GM12873 (cell line): ENCODE results near the gene C11orf91.

Source experiments
- TF ChIP-seq, protein P1 (sequence below): IDR thresholded peaks from 2 replicates; pipeline ENCODE4 v1.5.1; 2012; ENCODE audit warnings: low read depth, mild to moderate bottlenecking, moderate library complexity, low read length, control low read depth; ENCODE audit not compliant: insufficient read depth; ENCODE audit errors: missing control alignments

Gene C11orf91

DNA sequence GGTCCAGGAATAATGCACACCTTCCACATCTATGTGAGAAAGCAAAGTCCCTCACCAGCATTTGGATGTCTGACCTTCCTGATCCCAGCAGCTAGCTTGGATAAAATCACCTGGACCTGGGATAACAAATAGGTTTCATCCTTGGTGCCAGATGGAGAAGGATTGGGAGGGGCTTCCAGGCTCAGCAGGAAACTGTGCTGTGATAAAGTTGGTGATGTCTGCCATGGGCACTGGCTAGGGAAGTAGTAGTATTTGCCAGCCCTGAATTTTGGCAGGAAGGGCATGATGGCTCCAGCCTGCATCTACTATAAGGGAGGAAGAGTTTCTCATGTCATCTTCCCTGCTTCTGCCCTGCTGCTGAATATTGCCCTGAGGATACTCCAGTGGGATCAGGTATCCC is 37.5 kb downstream of the C11orf91 start:
- TF ChIP-seq, protein P1, sequence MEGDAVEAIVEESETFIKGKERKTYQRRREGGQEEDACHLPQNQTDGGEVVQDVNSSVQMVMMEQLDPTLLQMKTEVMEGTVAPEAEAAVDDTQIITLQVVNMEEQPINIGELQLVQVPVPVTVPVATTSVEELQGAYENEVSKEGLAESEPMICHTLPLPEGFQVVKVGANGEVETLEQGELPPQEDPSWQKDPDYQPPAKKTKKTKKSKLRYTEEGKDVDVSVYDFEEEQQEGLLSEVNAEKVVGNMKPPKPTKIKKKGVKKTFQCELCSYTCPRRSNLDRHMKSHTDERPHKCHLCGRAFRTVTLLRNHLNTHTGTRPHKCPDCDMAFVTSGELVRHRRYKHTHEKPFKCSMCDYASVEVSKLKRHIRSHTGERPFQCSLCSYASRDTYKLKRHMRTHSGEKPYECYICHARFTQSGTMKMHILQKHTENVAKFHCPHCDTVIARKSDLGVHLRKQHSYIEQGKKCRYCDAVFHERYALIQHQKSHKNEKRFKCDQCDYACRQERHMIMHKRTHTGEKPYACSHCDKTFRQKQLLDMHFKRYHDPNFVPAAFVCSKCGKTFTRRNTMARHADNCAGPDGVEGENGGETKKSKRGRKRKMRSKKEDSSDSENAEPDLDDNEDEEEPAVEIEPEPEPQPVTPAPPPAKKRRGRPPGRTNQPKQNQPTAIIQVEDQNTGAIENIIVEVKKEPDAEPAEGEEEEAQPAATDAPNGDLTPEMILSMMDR = no peak

DNA sequence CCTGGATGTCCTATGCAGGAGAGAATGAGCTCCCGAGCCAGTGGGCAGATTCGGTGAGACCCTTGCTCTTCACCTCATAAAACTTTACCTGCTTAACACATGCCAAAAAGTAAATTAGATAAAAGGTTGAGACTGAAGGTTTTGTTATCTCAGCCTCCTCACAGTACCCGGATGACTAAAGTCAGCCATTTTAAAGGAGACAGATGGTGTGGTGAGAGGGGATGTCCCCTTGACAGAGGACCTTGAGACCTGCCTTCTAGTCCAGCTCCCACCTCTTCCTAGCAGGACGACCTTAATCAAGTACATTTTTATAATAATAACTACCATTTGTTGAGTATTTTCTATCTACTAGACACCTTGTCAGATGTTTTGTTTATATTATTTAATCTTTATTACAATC is 39.7 kb downstream of the C11orf91 start:
- TF ChIP-seq, protein P1 = no peak

DNA sequence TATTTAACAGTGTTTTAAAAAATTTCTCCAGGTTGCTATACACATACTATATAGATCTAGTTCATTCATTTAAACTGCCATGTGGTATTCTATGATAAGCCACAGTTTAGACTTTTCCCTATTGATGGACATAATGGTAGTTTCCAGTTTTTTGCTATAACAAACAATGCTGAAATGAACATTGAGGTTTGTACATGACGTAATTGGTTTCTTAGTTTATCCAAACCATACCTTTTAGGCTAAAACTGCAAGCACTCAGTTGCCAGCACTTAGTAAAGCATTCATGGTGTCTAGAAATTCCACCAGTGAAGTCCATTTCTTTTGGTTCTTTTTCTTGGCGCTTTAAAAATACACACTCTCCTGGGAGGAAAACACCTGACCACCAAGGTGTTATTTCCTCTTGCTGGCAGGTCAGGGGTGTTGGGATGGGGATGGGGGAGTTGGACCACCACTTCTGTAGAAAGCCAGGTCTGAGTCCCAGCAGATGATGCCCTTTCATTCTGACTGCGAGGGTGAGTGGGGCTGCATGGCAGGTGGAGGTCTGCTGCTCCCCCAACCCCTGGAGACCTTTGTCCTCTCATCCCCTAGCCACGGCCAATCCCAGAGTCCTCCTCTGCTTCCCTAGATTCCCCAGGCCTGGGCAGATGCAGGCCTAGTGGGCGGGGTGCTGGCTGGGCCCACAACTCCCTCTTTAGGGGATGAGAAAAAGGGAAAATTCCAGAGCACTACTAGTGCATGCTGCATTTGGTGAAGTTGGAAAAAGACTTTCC is 41.1 kb downstream of the C11orf91 start:
- TF ChIP-seq, protein P1 = no peak

DNA sequence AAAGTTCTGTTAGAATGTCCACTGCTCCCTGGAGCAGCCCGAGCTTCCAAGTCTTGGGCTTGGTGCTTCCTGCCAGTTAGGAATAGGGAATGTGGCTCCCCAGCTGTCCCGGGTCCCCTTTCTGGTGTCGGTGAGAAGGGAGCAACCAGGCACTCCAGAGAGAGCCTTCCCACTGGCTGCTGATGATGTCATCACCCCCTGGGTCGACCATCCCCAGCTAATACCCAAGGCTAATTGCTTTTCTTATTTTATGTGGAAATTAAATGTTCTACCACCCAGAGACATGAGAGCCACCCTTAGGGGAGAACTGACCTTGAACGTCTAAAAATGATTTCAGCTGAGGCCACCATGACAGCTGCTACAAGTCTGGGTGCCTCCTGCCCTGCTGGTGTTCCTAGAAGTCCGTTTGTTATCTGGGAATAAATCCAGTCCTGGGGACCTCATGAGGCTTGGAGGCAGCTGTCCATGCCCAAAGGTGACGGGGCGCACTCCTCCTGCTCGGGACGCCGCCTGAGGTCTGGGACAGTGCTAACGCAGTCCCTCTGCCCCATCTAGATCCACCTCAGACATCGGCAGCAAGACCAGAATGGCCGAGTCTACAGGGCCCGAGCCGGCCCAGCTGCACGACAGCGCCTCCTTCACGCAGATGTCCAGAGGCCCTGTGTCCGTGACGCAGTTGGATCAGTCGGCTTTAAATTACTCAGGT is 42.3 kb downstream of the C11orf91 start:
- TF ChIP-seq, protein P1 = no peak

DNA sequence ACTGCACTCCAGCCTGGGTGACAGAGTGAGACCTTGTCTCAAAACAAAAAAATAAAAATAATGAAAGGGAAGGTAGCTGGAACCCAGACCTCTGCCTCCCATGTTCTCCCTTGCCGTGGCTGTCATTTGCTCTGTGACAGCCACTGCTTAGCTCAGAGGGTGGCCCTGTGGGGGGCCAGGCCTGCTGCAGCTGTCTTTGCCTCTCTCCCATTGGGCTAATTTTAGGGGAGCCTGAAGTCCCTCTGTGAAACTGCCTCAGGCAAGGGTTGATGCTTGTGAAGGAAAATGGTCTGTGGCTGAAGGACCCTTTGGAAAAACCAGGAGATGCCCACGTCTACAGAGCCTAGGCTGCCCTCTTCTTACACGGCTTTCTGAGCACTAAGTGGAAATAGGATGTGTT is 42.9 kb downstream of the C11orf91 start:
- TF ChIP-seq, protein P1 = no peak

DNA sequence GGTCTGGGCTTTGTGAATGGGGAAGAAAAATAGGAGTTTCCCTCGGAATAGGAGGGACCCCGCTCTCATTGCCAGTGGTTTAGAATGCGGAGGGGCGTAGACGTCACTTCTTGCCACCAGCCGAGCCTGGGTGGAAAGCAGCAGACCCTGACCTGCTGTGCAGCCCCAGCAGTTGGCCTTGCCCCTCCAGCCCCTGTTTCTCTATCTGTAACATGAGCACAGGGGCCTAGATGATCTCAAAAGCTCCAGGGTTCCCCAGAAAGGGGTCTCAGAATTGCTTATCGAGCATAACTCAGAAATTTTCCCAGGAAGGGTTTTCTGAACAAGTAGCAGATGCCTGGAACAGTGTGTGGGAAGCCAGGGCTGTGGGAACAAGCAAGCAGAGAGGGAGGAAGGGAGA is 43.9 kb downstream of the C11orf91 start:
- TF ChIP-seq, protein P1 = no peak

DNA sequence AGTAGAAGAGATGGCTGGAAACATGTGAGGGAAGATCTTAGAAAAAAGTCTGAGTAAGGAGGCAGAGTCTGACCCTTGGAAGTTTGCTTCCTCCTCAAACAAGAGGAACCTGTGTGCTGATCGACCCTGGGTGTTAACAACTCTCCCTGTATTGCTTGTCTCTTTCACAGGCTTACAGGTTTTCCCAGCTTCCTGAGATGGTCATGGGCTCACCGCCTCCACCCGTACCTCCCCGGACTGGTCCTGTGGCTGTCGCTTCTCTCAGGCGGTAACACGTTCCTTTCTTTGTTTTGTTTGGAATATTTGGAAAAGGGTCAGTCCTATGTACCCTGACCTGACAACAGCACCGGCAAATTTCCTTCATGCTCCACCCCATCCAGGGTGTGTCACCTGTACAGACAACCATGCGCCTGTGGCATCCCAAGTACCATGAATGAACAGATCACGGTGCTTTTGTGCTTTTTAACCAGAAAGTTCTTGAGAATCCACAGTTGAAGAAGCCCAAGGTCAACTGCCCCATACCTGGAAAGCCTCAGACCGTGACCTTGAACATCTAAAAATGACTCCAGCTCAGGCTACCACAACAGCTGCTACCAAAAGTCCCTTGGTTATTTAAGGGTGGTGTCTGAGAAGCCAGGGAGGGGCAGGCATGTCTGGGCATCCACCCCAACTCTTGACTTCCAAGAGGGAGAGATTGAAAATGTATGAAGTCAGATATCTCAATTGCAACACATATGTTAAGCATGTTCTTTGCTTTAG is 44.6 kb downstream of the C11orf91 start:
- TF ChIP-seq, protein P1 = no peak
